OCI-LY3 (cell line): ENCODE results near the gene FAM107B.

ENCODE experiments used
- CTCF ChIP-seq: fragments of 200-600, 300-600 bp; sonication (generic); IDR thresholded peaks from 2 replicates; pipeline ENCODE4 v1.5.1; 2014; ENCODE audit warnings: antibody characterized with exemption, low read length, low read depth
- EZH2phosphoT487 ChIP-seq: fragments of 200-600 bp; shearing (Covaris generic); IDR thresholded peaks from 2 replicates; pipeline ENCODE4 v1.6.1; 2018; ENCODE audit warnings: antibody characterized with exemption, mixed run types, low read depth

- TF ChIP-seq EZH2phosphoT487: no peak
- peak; percentile 33; the same call in 1 of the 2 replicates for TF ChIP-seq CTCF
These were observed 36.6 kb upstream of the FAM107B start for GRCh38 chr10:14810969-14811953.
